ENCODE measurements around the gene MANBA. TPM values are rescaled to one million over a fixed set of nuclear protein-coding genes. Genes with fewer than 3 reads are reported as not detected.
A peak's percentile ranks its signal among the peaks of the same experiment; 100 is the strongest.

The MANBA gene
- total and polyA plus RNA-seq, 12 donors: 21.5 to 84.1 (median 53.4) TPM

DNA sequence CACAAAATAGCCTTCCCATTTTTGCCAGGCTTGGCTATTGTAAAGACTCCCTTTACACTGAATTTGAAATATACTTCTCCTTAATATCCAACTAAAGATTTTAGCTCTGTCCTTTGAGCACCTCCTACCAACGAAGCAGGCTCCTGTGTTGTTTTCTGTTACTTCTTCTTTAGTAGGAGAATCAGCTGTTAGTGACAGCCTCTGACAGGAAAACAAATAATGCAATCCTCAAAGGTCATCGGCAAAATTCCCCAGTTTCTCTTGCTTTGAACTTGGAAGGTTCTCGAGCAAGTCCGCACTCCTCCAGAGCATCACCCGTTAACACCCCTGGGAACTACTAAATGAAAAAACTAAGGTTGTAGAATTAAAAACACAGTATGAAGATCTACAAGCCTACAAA, 66.9 kb downstream of the MANBA start:
- Histone ChIP-seq H3K27ac (no peak overlapping the region), H3K27me3 (no peaks in the 10 kb centered on the region), H3K4me1 (replicated peaks in 1 of 2) (peaks cover 5 to 12% of the 10 kb centered on the region in 2 donors), H3K4me3 (no peak overlapping the region), H3K36me3 (replicated peaks in 1 of 2) (no peaks in the 10 kb centered on the region), H3K9me3 (replicated peaks in 1 of 3) (no peaks in the 10 kb centered on the region)
- 90 to 93% (median 91%) methylated on average over 5 of the region's 5 CpGs for WGBS, 4 donors
- TF ChIP-seq CTCF (IDR thresholded peaks at IDR 0.05) (no peak), POLR2A (IDR thresholded peaks at IDR 0.05) (no peak)
- intact Hi-C loops (cut with DNase I): no loop called here
- DNase-seq: no peak

DNA sequence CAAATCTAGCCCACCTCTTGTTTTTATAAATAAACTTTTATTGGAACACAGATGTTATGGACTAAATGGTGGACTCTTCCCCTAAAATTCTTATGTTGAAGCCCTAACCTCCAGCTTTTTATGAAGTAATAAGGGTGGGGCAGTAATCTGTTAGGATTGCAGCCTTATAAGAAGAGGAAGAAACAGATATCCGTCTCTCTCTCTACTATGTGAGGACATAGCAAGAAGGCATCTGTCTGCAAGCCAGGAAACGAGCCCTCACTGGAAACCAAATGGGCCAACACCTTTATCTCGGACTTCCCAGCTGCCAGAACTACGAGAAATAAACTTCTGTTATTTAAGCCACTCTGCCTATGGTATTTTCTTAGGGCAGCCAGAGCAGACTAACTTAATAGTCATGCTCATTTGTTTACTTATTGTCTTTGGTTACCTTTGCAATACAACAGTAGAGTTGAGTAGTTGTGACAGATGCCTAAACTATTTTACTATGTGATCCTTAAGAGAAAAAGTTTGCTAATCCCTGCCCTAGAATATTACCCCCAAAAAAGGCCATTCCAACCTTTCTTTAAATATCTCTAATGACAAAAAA, 67.4 kb downstream of the MANBA start:
- DNase-seq: no peak
- intact Hi-C loops (cut with DNase I): no loop called here
- TF ChIP-seq POLR2A (IDR thresholded peaks at IDR 0.05): no peak
- TF ChIP-seq CTCF (IDR thresholded peaks at IDR 0.05): no peak
- Histone ChIP-seq H3K27ac (peak overlapping the region in 1 of 5 donors; percentile 36), H3K36me3 (replicated peaks in 1 of 2) (no peaks in the 10 kb centered on the region), H3K9me3 (replicated peaks in 1 of 3) (no peaks in the 10 kb centered on the region), H3K4me1 (replicated peaks in 1 of 2) (peaks cover 5 to 12% of the 10 kb centered on the region in 2 donors), H3K4me3 (no peak overlapping the region), H3K27me3 (no peaks in the 10 kb centered on the region)
- 73 to 90% (median 87%) methylated on average over 4 of the region's 4 CpGs for whole genome bisulfite sequencing, 4 donors

- Histone ChIP-seq H3K4me1 (replicated peaks in 1 of 2) (peaks cover 5 to 12% of the 10 kb centered on the region in 2 donors), H3K4me3 (no peak overlapping the region), H3K9me3 (replicated peaks in 1 of 3) (no peaks in the 10 kb centered on the region), H3K27ac (peak overlapping the region in 1 of 5 donors; percentile 36), H3K27me3 (no peaks in the 10 kb centered on the region), H3K36me3 (replicated peaks in 1 of 2) (no peaks in the 10 kb centered on the region)
- no peak for DNase-seq
- WGBS, 4 donors: 76 to 91% (median 82%) methylated on average over 3 of the region's 3 CpGs
- intact Hi-C loops (cut with DNase I): no loop called here
- TF ChIP-seq POLR2A (IDR thresholded peaks at IDR 0.05) (no peak), CTCF (IDR thresholded peaks at IDR 0.05) (no peak)
Observed at GRCh38 chr4:102692474-102692873, 68.3 kb downstream of the MANBA start.

DNA sequence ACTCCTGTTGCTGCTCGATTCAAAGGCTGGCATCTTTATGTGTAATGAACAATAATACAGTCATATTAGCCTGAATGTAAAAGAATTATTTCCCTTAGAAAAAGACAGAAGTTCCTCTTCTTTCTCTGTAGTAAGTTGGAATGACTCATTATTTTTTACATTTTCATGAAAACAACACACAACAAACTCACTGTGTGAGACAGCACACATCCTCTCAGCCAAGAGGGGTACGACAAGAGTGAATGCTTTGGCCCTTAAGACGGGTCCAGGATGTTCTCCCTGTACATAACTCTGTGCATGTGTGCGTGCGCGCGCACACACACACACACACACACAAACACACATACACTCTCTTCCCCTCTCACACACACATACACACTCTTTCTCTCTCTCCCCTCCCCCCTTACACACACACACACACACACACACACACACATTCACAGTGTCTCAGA, 72.8 kb downstream of the MANBA start:
- H3K4me3 ChIP-seq: no peak overlapping the region
- no peaks in the 10 kb centered on the region for H3K36me3 ChIP-seq (replicated peaks in 1 of 2)
- intact Hi-C loops (cut with DNase I): no loop called here
- no peaks in the 10 kb centered on the region for H3K4me1 ChIP-seq (replicated peaks in 1 of 2)
- DNase-seq: no peak
- TF ChIP-seq POLR2A (IDR thresholded peaks at IDR 0.05): no peak
- no peak for TF ChIP-seq CTCF (IDR thresholded peaks at IDR 0.05)
- WGBS, 4 donors: 90 to 96% (median 94%) methylated on average over 7 of the region's 7 CpGs
- no peaks in the 10 kb centered on the region for H3K27me3 ChIP-seq
- H3K9me3 ChIP-seq (replicated peaks in 1 of 3): no peaks in the 10 kb centered on the region
- H3K27ac ChIP-seq: no peak overlapping the region

Measured in adrenal gland (tissue), 12 donors.